HepG2 (cell line): Measurements from ENCODE around the gene SNAP23. TPM values are rescaled to one million over a fixed set of nuclear protein-coding genes. Genes with fewer than 3 reads are reported as not detected.

Experiments
- ATAC-seq: fragments of 200-7000 bp; cut with Tn5 transposase; 3 replicates; pipeline ENCODE4 v1.9.1; 2020; ENCODE audit warnings: mild to moderate bottlenecking, moderate library complexity
- BruUV-seq: library from RNA; stranded (reverse); fragments of 400-500 nt; replicated peaks from 2 replicates; lab custom pipeline; 2021; lab: Mats Ljungman, UMichigan
- CTCF ChIA-PET: fragments of 300-600 bp; formaldehyde crosslinking; extraction: SDS; loops from one replicate; lab custom pipeline; 2021; ENCODE audit warnings: low total read pairs, inconsistent platforms, low intra/inter-chr PET ratio; lab: Yijun Ruan, JAX
- POLR2A ChIA-PET: fragments of 350-600 bp; sonication (Branson Sonifier 250); formaldehyde crosslinking; loops from one replicate; lab custom pipeline; 2020; ENCODE audit warnings: antibody characterized with exemption, inconsistent platforms; lab: Yijun Ruan, JAX
- DNase-seq: peaks from one replicate; pipeline ENCODE4 v3.0.0-alpha.2; 2015; ENCODE audit warnings: low spot score
- FAIRE-seq: peaks from 3 replicates; lab custom pipeline; 2011; peaks lifted over from hg19 to GRCh38; lab: Jason Lieb, UNC
- H2AFZ ChIP-seq: one replicate; pipeline ENCODE4 v1.6.1; 2011; ENCODE audit warnings: low read length, inconsistent platforms
- H3K27ac ChIP-seq: fragments of 300-600 bp; 3 replicates; pipeline ENCODE4 v1.8.0; 2011; ENCODE audit warnings: mixed run types, mild to moderate bottlenecking, mixed read lengths, low read length, inconsistent platforms; ENCODE audit not compliant: insufficient read depth; ENCODE audit errors: extremely low read length
- H3K27me3 ChIP-seq, 2 experiments: fragments of 200-600 bp in 1 of 2; 2 replicates in 1 of 2; 3 replicates in 1 of 2; pipeline versions ENCODE4 v1.6.0 to v1.8.0; 2011; ENCODE audit warnings: low read length in 2 of 2, mild to moderate bottlenecking in 2 of 2, moderate library complexity in 2 of 2, inconsistent platforms in 1 of 2; ENCODE audit not compliant: insufficient read depth in 2 of 2, control insufficient read depth in 1 of 2
- H3K36me3 ChIP-seq, 2 experiments: fragments of 200-600 bp in 1 of 2; replicated peaks in 1 of 2; 2 replicates in 1 of 2; 3 replicates in 1 of 2; pipeline versions ENCODE4 v1.5.1 to v1.8.0; 2011; ENCODE audit warnings: low read length in 2 of 2, inconsistent platforms in 1 of 2; ENCODE audit not compliant: insufficient read depth in 2 of 2, control insufficient read depth in 1 of 2
- H3K4me1 ChIP-seq: 2 replicates; pipeline ENCODE4 v1.5.1; 2012; ENCODE audit warnings: low read length, inconsistent platforms; ENCODE audit not compliant: insufficient read depth
- H3K4me2 ChIP-seq: 2 replicates; pipeline ENCODE4 v1.6.0; 2011; ENCODE audit warnings: low read depth, low read length, inconsistent platforms
- H3K4me3 ChIP-seq, 3 experiments: fragments of 200-600 bp in 1 of 3; sonication (generic), shearing (Covaris generic) in 1 of 3; replicated peaks in 1 of 3; 2 replicates each; pipeline ENCODE4 v1.5.1; 2011 to 2016; ENCODE audit warnings: low read length in 3 of 3, inconsistent platforms in 2 of 3, low read depth in 2 of 3, mild to moderate bottlenecking in 2 of 3, control low read depth in 1 of 3, mixed read lengths in 1 of 3; ENCODE audit not compliant: insufficient read depth in 1 of 3
- H3K79me2 ChIP-seq: one replicate; pipeline ENCODE4 v1.6.1; 2011; ENCODE audit warnings: low read length, inconsistent platforms; ENCODE audit not compliant: insufficient read depth
- H3K9ac ChIP-seq: 2 replicates; pipeline ENCODE4 v1.6.0; 2011; ENCODE audit warnings: mild to moderate bottlenecking, low read depth, low read length, inconsistent platforms; ENCODE audit not compliant: insufficient read depth
- H3K9me3 ChIP-seq: 2 replicates; pipeline ENCODE4 v1.5.1; 2012; ENCODE audit warnings: mild to moderate bottlenecking, low read length
- H4K20me1 ChIP-seq: 2 replicates; pipeline ENCODE4 v1.6.0; 2011; ENCODE audit warnings: inconsistent platforms, mild to moderate bottlenecking, low read length, moderate library complexity; ENCODE audit not compliant: insufficient read depth
- ARNT2 ChIP-seq: sonication (generic); formaldehyde crosslinking; IDR thresholded peaks from 2 replicates; pipeline ENCODE4 v1.8.0; 2022; ENCODE audit warnings: mild to moderate bottlenecking, low read depth, missing genetic modification reagents, moderate library complexity
- ATF7-NPFF ChIP-seq: sonication (generic); formaldehyde crosslinking; IDR thresholded peaks from 2 replicates; pipeline ENCODE4 v1.8.1; 2023; ENCODE audit warnings: mild to moderate bottlenecking, low read depth, missing genetic modification reagents, moderate library complexity
- BCL3 ChIP-seq: sonication (generic); formaldehyde crosslinking; IDR thresholded peaks from 2 replicates; pipeline ENCODE4 v1.5.1; 2020; ENCODE audit warnings: mild to moderate bottlenecking, missing genetic modification reagents, moderate library complexity
- E2F2 ChIP-seq: sonication (generic); formaldehyde crosslinking; IDR thresholded peaks from 2 replicates; pipeline ENCODE4 v1.4.0; 2020; ENCODE audit warnings: missing genetic modification reagents, borderline replicate concordance
- EED ChIP-seq: sonication (generic); formaldehyde crosslinking; IDR thresholded peaks from 2 replicates; pipeline ENCODE4 v1.5.0; 2020; ENCODE audit warnings: mild to moderate bottlenecking, missing genetic modification reagents
- GLMP ChIP-seq: sonication (generic); formaldehyde crosslinking; IDR thresholded peaks from 2 replicates; pipeline ENCODE4 v1.9.0; 2021; ENCODE audit warnings: missing genetic modification reagents, mild to moderate bottlenecking, borderline replicate concordance
- MAZ ChIP-seq, 2 experiments: sonication (generic) in 1 of 2; formaldehyde crosslinking in 1 of 2; IDR thresholded peaks; 2 replicates each; pipeline versions ENCODE4 v1.5.0 to v1.6.1; 2012 to 2020; ENCODE audit warnings: low read depth in 2 of 2, mild to moderate bottlenecking in 2 of 2, borderline replicate concordance in 1 of 2, improper control_type of control experiment in 1 of 2, low read length in 1 of 2, missing genetic modification reagents in 1 of 2, moderate library complexity in 1 of 2
- MTA1 ChIP-seq: sonication (generic); formaldehyde crosslinking; IDR thresholded peaks from 2 replicates; pipeline ENCODE4 v1.4.0; 2020; ENCODE audit warnings: missing genetic modification reagents, mild to moderate bottlenecking, borderline replicate concordance
- MXD4 ChIP-seq: IDR thresholded peaks from 2 replicates; pipeline ENCODE4 v1.6.1; 2016; ENCODE audit warnings: mild to moderate bottlenecking, missing biosample characterization, missing genetic modification reagents
- SRY ChIP-seq: sonication (generic); formaldehyde crosslinking; IDR thresholded peaks from 2 replicates; pipeline ENCODE4 v1.8.0; 2022; ENCODE audit warnings: mild to moderate bottlenecking, missing genetic modification reagents
- ZNF589 ChIP-seq: sonication (generic); formaldehyde crosslinking; conservative IDR thresholded peaks from 2 replicates; pipeline ENCODE4 v1.8.0; 2022; ENCODE audit warnings: mild to moderate bottlenecking, moderate library complexity, missing genetic modification reagents
- ZNF639 ChIP-seq: conservative IDR thresholded peaks from 2 replicates; pipeline ENCODE4 v1.6.1; 2018; ENCODE audit warnings: missing genetic modification reagents
- ZNF652 ChIP-seq: IDR thresholded peaks from 2 replicates; pipeline ENCODE4 v1.6.1; 2016; ENCODE audit warnings: low read depth, borderline replicate concordance
- ZNF746 ChIP-seq: sonication (generic); formaldehyde crosslinking; IDR thresholded peaks from 2 replicates; pipeline ENCODE4 v1.8.0; 2022; ENCODE audit warnings: mild to moderate bottlenecking, missing genetic modification reagents
- WGBS: methylation state at CpG from one replicate; pipeline ENCODE4 v1.1.6; 2017; ENCODE audit warnings: low lambda C conversion rate; 5-methylcytosine and 5-hydroxymethylcytosine counted together
- in situ Hi-C: cut with HindIII; loops from 2 replicates; pipeline ENCODE4 v1.10.0; 2017; ENCODE audit warnings: low pct_unique_long_range_greater_than_20kb; ENCODE audit not compliant: extremely low pct_ligation_motif_present
- intact Hi-C: fragments of 100-400 bp; cut with micrococcal nuclease; formaldehyde crosslinking; loops from one replicate; pipeline ENCODE4 v1.10.0; 2022; ENCODE audit not compliant: unreplicated experiment
- polyA plus RNA-seq, 8 experiments: library from polyadenylated mRNA; depleted of rRNA in 3 of 8; stranded (reverse) in 7 of 8; unstranded in 1 of 8; fragments of >200 nt; fragmentation: Illumina TruSeq in 4 of 8; extraction: Trizol in 4 of 8; gene quantifications; 2 replicates each; pipeline versions ENCODE4 v1.2.1 to v1.2.3, GENCODE V29; 2011 to 2016; ENCODE audit warnings: low read depth in 4 of 8, missing spikeins in 1 of 8, mixed read lengths in 1 of 8; ENCODE audit not compliant: insufficient read depth in 1 of 8
- total RNA-seq, 5 experiments: library from RNA; depleted of rRNA; stranded (reverse); fragments of >200 nt; fragmentation: Illumina TruSeq; extraction: Trizol; gene quantifications; 2 replicates each; pipeline ENCODE4 v1.2.3, GENCODE V29; 2016; ENCODE audit warnings: low read depth in 1 of 5

SNAP23 gene
- total and polyA plus RNA-seq, 2 of the 13 experiments (the other 11 are each of a cell fraction or from before 2014, with no cell fraction given), result 37.0 to 101 TPM

- intact Hi-C loops (no loop called here), in situ Hi-C loops (no loop called here)
- Histone ChIP-seq H3K4me3 (peak within 1 kb of the TSS; percentile 76 to 93 (median 77)), H3K79me2 (peaks cover 4% of the 10 kb centered on the region), H3K9me3 (no peaks in the 10 kb centered on the region), H3K27me3 (no peaks in the 10 kb centered on the region; a peak in 1 of 5 replicates), H3K4me2 (peak within 1 kb of the TSS; percentile 99), H3K27ac (peak within 1 kb of the TSS; percentile 80), H3K9ac (peak within 1 kb of the TSS; percentile 74), H2AFZ (peak within 1 kb of the TSS; percentile 85), H4K20me1 (no peaks in the 10 kb centered on the region), H3K36me3 (no peaks in the 10 kb centered on the region), H3K4me1 (peaks cover 34% of the 10 kb centered on the region)
- ChIA-PET POLR2A (interaction anchor here (0.6 to 2.2 kb wide), 15 partner anchors 8 to 382 kb away, joined by 3 to 20 read pairs (median 5); partner anchors contain the start of genes HAUS2, LRRC57, SNAP23 and TMEM87A), CTCF (interaction anchor here (2.0 kb wide), 1 partner anchor 16 kb away, joined by 4 read pairs; no protein-coding TSS in a partner anchor)
- 0% methylated on average over 17 of the region's 95 CpGs for WGBS
- DNase-seq, result peak; percentile 96
- peak; percentile 81 for FAIRE-seq
- ATAC-seq, result peak; percentile 95
- no TSS peak for BruUV-seq
- TF ChIP-seq BCL3, result peak; percentile 88
- TF ChIP-seq GLMP (CRISPR knock-in tag), result no peak
- peak; percentile 76; the same call in 1 of the 2 replicates for TF ChIP-seq MXD4 (CRISPR knock-in tag)
- peak; percentile 72; the same call in 1 of the 2 replicates for TF ChIP-seq E2F2 (CRISPR knock-in tag)
- TF ChIP-seq ATF7-NPFF, result peak; percentile 80
- TF ChIP-seq ZNF589 (CRISPR knock-in tag), result no peak
- peak; percentile 89 for TF ChIP-seq MAZ (IDR thresholded peaks at IDR 0.05; ENCODE audit: borderline replicate concordance, low read depth, low read length)
- TF ChIP-seq MAZ (CRISPR knock-in tag; IDR thresholded peaks at IDR 0.05; ENCODE audit: low read depth), result peak; percentile 80; the same call in 1 of the 2 replicates
- TF ChIP-seq ZNF639 (CRISPR knock-in tag), result no peak
- peak; percentile 46; the same call in 1 of the 2 replicates for TF ChIP-seq EED (CRISPR knock-in tag)
- TF ChIP-seq ARNT2 (CRISPR knock-in tag), result peak; percentile 92
- TF ChIP-seq SRY, result 0 out of 2 replicates have a peak, but pooled peaks have one; percentile 59
- peak; percentile 69; the same call in 1 of the 2 replicates for TF ChIP-seq MTA1 (CRISPR knock-in tag)
- TF ChIP-seq ZNF652, result no peak
- 0 out of 2 replicates have a peak, but pooled peaks have one; percentile 15 for TF ChIP-seq ZNF746 (CRISPR knock-in tag)
Measured at GRCh38 chr15:42575188-42576039, 80.0 kb downstream of the SNAP23 start, which contains the start of gene STARD9. STARD9 (plus strand) TSS chr15:42575606; CDS start chr15:42575716, 110 bp downstream.
